WI38 (cell line): ENCODE results near the gene FOXRED2.

Source experiments
- H3K4me3 ChIP-seq: 2 replicates; pipeline ENCODE4 v1.5.1; 2011; ENCODE audit warnings: low read depth, mild to moderate bottlenecking, control low read depth, low read length
- CTCF ChIP-seq: IDR thresholded peaks from 2 replicates; pipeline ENCODE4 v1.5.1; 2012; ENCODE audit warnings: low read depth, mild to moderate bottlenecking, control low read depth, low read length

The FOXRED2 gene

GRCh38 chr22:36461665-36462649 is 44.9 kb downstream of the FOXRED2 start:
- H3K4me3 ChIP-seq = no peak overlapping the region
- no peak for TF ChIP-seq CTCF

- TF ChIP-seq CTCF = no peak
- no peak overlapping the region for H3K4me3 ChIP-seq
These were observed 46.6 kb downstream of the FOXRED2 start for GRCh38 chr22:36460202-36460601.

- TF ChIP-seq CTCF = no peak
- H3K4me3 ChIP-seq = no peak overlapping the region
These were observed 49.0 kb downstream of the FOXRED2 start for GRCh38 chr22:36457688-36458450.

GRCh38 chr22:36456464-36456845 is 50.4 kb downstream of the FOXRED2 start:
- TF ChIP-seq CTCF = no peak
- no peak overlapping the region for H3K4me3 ChIP-seq

- TF ChIP-seq CTCF = no peak
These were observed 51.0 kb downstream of the FOXRED2 start for GRCh38 chr22:36455571-36456463.

GRCh38 chr22:36454916-36455570 is 51.8 kb downstream of the FOXRED2 start:
- TF ChIP-seq CTCF = no peak
- H3K4me3 ChIP-seq = peak overlapping the region; percentile 37

More at GRCh38 chr22:36455571-36456463, 51.0 kb downstream of the FOXRED2 start:
- peak overlapping the region; percentile 37; the same call in 1 of the 2 replicates for H3K4me3 ChIP-seq
